Glutamatergic neuron (in vitro differentiated cells): ENCODE data around the gene EPB41. TPM values are rescaled to one million over a fixed set of nuclear protein-coding genes. Genes with fewer than 3 reads are reported as not detected.
A peak's percentile ranks its signal among the peaks of the same experiment; 100 is the strongest.

Experiments
- DNase-seq: peaks from one replicate; pipeline ENCODE4 v3.0.0; 2022
- H3K27ac Mint-ChIP-seq: one replicate; pipeline ENCODE4 v1.8.0; 2020; ENCODE audit warnings: mild to moderate bottlenecking, mixed read lengths, inconsistent platforms; ENCODE audit not compliant: unreplicated experiment
- H3K27me3 Mint-ChIP-seq: one replicate; pipeline ENCODE4 v1.8.0; 2020; ENCODE audit warnings: mild to moderate bottlenecking, moderate library complexity, mixed read lengths, inconsistent platforms; ENCODE audit not compliant: unreplicated experiment
- H3K36me3 Mint-ChIP-seq: one replicate; pipeline ENCODE4 v1.8.0; 2020; ENCODE audit warnings: mild to moderate bottlenecking, mixed read lengths, inconsistent platforms; ENCODE audit not compliant: unreplicated experiment
- H3K4me1 Mint-ChIP-seq: one replicate; pipeline ENCODE4 v1.8.0; 2020; ENCODE audit warnings: mild to moderate bottlenecking, low read depth, mixed read lengths, inconsistent platforms; ENCODE audit not compliant: unreplicated experiment
- H3K4me3 Mint-ChIP-seq: one replicate; pipeline ENCODE4 v1.8.0; 2020; ENCODE audit warnings: mild to moderate bottlenecking, mixed read lengths, inconsistent platforms; ENCODE audit not compliant: unreplicated experiment
- H3K9me3 Mint-ChIP-seq: one replicate; pipeline ENCODE4 v1.8.0; 2020; ENCODE audit warnings: mild to moderate bottlenecking, moderate library complexity, mixed read lengths, inconsistent platforms; ENCODE audit not compliant: unreplicated experiment
- CTCF ChIP-seq: fragments of 200-600 bp; sonication (generic); IDR thresholded peaks from one replicate; pipeline ENCODE4 v1.5.0; 2021; ENCODE audit not compliant: partially characterized antibody, unreplicated experiment
- total RNA-seq: library from RNA; stranded (reverse); fragmentation: NEBNext Ultra II Directional; extraction: Animal tissue kit (Norgen Biotek cat#: 25700); gene quantifications from one replicate; pipeline ENCODE4 v1.2.1, GENCODE V29; 2021; ENCODE audit not compliant: unreplicated experiment

Gene EPB41
- total RNA-seq, 1 donor from 2014 or later, result 213 TPM

DNA sequence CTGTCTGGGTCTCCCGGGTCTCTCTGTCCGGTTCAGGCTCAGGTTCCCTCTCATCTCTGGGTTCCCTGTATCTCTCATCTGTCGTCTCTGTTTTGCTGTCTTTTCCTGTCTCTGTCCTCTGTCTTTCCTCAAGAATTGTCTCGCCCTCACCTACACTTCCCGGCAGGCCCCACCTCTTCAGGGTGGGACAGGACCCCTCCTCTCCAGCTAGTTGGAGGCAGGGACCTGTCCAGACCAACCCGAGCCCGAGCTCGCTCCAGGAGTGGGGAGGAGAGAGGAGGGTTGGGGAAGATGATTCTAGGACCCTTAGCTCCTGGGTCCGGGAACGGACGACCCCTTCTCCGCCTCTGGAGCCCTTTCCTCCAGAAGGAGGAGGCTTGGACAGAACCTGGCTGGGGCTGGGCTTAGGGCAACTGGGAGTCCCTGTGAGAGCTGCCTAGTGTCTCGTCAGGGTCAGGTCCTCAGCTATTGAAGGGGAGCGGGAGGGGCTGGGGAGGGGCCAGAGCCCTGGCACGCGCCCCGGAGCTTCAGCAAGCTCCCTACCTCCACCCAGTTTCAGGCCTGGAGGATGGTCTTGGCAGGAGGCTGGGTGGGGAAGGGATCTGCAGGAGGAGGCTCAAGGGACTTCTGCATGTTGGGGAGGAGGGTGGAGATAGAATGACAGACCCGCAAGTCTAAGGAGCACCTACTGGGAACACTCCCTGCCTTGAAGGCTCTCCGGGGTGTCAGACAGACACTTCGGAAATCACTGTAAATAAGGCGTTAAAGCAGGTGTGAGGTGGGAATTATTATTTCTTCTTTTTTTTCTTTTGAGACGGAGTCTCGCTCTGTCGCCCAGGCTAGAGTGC is 26.3 kb upstream of the EPB41 start:
- Mint-ChIP-seq H3K4me3 (peak overlapping the region; percentile 97), H3K9me3 (no peaks in the 10 kb centered on the region), H3K27me3 (peaks cover 10% of the 10 kb centered on the region), H3K4me1 (peaks cover 8% of the 10 kb centered on the region), H3K27ac (no peak overlapping the region), H3K36me3 (no peaks in the 10 kb centered on the region)
- DNase-seq, result peak; percentile 32
- TF ChIP-seq CTCF, result no peak

GRCh38 chr1:28888915-28889314 is 25.5 kb upstream of the EPB41 start:
- no peak for DNase-seq
- Mint-ChIP-seq H3K4me1 (peaks cover 8% of the 10 kb centered on the region), H3K36me3 (no peaks in the 10 kb centered on the region), H3K27ac (no peak overlapping the region), H3K9me3 (no peaks in the 10 kb centered on the region), H3K4me3 (no peak overlapping the region), H3K27me3 (peaks cover 8% of the 10 kb centered on the region)
- no peak for TF ChIP-seq CTCF

- Mint-ChIP-seq H3K4me3 (no peak overlapping the region), H3K9me3 (no peaks in the 10 kb centered on the region), H3K4me1 (peaks cover 8% of the 10 kb centered on the region), H3K27ac (no peak overlapping the region), H3K27me3 (peaks cover 8% of the 10 kb centered on the region), H3K36me3 (no peaks in the 10 kb centered on the region)
- TF ChIP-seq CTCF, result no peak
- no peak for DNase-seq
Measured at GRCh38 chr1:28889357-28889756, 25.0 kb upstream of the EPB41 start.

DNA sequence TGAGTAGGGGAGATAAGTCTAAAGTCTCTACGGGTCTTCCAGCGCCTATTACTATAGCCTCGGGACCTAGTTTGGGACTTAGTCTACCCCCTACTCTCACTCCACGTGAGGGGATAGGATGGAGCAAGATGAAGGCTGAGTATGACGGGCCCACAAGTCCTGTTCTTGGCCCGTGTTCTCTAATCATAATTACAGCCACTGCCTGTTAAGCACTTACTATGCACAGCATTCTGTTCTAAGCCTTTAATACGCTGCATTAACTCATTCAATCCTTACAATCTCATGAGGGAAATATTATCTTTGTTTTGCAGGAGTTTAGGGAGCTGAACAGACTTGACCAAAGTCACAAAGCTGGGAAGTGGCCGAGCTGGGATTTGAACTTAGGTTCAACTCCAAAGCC is 23.9 kb upstream of the EPB41 start:
- Mint-ChIP-seq H3K27me3 (peaks cover 5% of the 10 kb centered on the region), H3K9me3 (no peaks in the 10 kb centered on the region), H3K4me3 (no peak overlapping the region), H3K4me1 (peaks cover 3% of the 10 kb centered on the region), H3K36me3 (no peaks in the 10 kb centered on the region), H3K27ac (no peak overlapping the region)
- TF ChIP-seq CTCF, result no peak
- DNase-seq, result no peak

DNA sequence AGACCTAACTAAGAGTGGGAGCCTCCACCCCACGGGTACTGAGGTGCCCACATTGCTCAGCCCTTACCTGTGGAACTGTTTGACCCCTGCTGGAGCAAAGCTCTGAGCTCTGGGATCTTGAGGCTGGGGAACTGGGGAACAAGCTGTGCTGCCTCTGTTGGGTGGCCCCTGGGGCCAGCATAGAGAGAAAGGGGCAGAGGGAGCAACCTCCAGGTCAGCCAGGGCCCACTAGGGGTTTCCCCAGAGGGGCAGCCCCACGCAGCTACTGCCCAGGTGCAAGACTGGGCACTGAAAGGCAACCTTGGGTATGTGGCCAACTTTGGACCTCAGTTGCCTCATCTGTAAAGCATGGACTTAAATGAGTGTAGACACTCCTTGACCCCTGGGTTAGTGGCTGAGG is 23.5 kb upstream of the EPB41 start:
- Mint-ChIP-seq H3K36me3 (no peaks in the 10 kb centered on the region), H3K4me1 (peaks cover 3% of the 10 kb centered on the region), H3K9me3 (no peaks in the 10 kb centered on the region), H3K4me3 (no peak overlapping the region), H3K27ac (no peak overlapping the region), H3K27me3 (peaks cover 5% of the 10 kb centered on the region)
- DNase-seq, result no peak
- TF ChIP-seq CTCF, result no peak
